Measurements from ENCODE around the gene GCSAM.
"Not testable (repeated sequence)": the region's sequence is repeated elsewhere in the genome, so short reads cannot be mapped to it uniquely, and the experiment has no call there.

GCSAM gene

DNA sequence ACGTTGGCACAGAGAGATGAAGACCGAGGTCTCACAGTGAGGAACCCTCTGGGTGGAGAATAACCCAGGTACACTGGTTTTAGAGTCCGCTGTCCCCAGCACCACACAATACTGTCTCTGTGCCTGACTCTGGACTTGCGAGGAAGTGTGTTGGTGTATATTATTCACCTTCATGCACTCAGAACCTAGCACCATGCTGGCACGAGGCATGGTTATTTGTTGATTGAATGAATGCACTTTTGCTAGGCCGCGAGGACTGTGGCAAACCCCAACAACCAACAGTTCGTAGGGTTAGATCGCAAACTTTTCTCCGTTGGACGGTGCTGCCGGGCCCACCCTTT is 47.3 kb downstream of the GCSAM start:
- no peaks in the 10 kb centered on the region for H3K9me3 ChIP-seq (ENCODE audit: control insufficient read depth, low read length)
- DNase-seq (ENCODE audit: low read depth): no peak
- no peaks in the 10 kb centered on the region for H3K36me3 ChIP-seq (ENCODE audit: control insufficient read depth, insufficient read depth, low read length, severe bottlenecking)
- H3K4me1 ChIP-seq (ENCODE audit: control insufficient read depth, insufficient read depth, low read length): peaks cover 7% of the 10 kb centered on the region
- H3K27me3 ChIP-seq (replicated peaks; ENCODE audit: control insufficient read depth, insufficient read depth, low read length): no peaks in the 10 kb centered on the region
- peak overlapping the region; percentile 83 for H3K4me3 ChIP-seq (ENCODE audit: low read length)
- H3K9ac ChIP-seq (ENCODE audit: low read length): peak overlapping the region; percentile 70

DNA sequence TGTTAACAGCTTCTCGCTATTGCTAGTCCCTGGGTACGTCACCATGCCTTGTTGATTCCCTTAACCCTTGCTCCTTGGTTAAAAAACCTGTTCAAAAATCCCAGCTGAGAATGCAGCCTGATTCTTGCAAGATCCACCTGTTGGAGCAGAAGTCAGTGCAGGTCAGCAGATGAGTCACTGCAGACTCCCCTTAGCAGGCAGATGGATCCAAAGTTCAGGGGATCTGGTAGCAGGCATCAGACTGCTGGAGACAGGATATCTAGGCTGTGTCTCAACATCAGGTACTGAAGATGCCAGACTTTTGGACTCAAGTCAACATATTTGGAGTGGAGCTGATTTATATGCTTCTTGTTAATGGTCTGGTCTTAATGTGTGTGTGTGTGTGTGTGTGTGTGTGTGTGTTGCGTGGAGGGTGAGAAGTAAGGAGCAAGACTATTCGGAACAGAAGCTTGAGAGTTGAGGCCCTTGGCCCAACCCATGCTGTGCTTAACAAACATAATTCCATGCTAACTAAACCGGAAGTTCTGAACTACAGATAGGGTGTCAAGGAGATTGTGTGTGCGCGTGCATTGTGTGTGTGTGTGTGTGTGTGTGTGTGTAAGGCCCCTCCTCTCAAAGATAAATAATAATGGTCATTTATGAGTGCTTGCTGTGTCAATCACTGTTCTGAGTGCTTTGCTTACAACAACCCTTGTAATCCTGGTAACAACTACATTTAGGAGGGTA is 47.9 kb downstream of the GCSAM start:
- H3K9ac ChIP-seq (ENCODE audit: low read length): no peak overlapping the region
- peaks cover 7% of the 10 kb centered on the region for H3K4me1 ChIP-seq (ENCODE audit: control insufficient read depth, insufficient read depth, low read length)
- no peaks in the 10 kb centered on the region for H3K27me3 ChIP-seq (replicated peaks; ENCODE audit: control insufficient read depth, insufficient read depth, low read length)
- no peaks in the 10 kb centered on the region for H3K9me3 ChIP-seq (ENCODE audit: control insufficient read depth, low read length)
- H3K4me3 ChIP-seq (ENCODE audit: low read length): no peak overlapping the region
- no peak for DNase-seq (ENCODE audit: low read depth)
- no peaks in the 10 kb centered on the region for H3K36me3 ChIP-seq (ENCODE audit: control insufficient read depth, insufficient read depth, low read length, severe bottlenecking)

DNA sequence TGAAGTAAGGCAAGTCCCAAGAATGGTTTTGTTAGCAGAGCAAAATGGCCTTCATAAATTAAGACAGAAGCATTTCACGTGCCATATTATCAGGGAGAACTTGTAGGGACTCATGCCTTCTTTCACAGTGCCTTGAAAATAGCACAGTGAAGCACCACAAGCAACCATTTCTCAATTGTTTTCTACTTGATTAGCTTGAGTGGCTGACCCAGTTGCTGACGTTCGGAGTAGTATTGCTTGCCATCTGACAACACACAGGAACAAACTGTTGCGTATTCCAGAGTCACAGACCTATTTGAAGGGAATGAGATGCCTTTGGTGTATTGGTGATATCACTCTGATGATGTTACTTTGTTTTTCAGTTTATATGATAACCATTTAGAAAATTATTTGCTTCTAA is 49.8 kb downstream of the GCSAM start:
- H3K9me3 ChIP-seq (ENCODE audit: control insufficient read depth, low read length): no peaks in the 10 kb centered on the region
- no peaks in the 10 kb centered on the region for H3K27me3 ChIP-seq (replicated peaks; ENCODE audit: control insufficient read depth, insufficient read depth, low read length)
- no peak overlapping the region for H3K9ac ChIP-seq (ENCODE audit: low read length)
- H3K4me3 ChIP-seq (ENCODE audit: low read length): no peak overlapping the region
- peaks cover 7% of the 10 kb centered on the region for H3K4me1 ChIP-seq (ENCODE audit: control insufficient read depth, insufficient read depth, low read length)
- DNase-seq (ENCODE audit: low read depth): no peak
- H3K36me3 ChIP-seq (ENCODE audit: control insufficient read depth, insufficient read depth, low read length, severe bottlenecking): no peaks in the 10 kb centered on the region

DNA sequence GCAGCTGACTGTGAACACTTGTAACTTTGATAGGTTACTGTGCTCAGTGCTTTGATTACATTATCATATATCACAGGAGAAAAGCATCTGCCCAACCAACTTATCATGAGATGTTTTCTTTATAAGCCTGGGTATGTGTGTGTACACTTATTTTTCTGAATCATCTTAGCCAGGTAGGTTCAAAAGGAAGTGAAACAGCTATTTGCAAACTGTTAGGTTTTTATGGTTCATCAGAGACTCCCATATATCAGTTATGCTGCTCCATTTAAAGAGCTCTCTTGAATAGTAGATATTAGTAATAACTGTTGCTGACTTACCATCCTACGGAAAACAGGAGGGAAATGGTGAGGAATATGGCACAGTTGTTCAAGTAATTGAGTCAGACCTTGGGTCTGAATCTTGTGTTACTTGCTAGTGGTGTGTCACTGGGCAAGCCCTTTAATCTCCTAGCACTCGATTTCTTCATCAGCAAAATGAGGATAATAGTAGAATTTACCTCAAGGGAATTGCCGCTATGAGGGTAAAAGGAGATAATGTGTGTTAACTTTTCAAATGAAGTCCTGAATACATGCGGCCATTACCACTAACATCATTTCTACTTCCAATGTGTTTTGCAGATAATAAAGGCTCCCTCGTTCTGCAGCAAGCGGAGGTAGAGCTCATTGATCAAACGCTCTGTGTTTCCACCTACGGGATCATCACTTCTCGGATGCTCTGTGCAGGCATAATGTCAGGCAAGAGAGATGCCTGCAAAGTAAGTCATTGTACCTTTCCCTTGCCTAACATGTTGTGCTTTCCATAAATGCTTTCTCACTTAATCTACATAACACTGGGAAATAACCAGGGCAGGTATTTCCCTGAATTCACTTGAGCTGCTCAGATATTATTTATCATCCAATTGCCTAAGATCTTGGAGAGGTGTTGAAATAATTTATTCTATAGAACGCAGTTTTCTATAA is 54.6 kb downstream of the GCSAM start:
- Histone ChIP-seq H3K9ac (ENCODE audit: low read length) (no peak overlapping the region), H3K9me3 (ENCODE audit: control insufficient read depth, low read length) (no peaks in the 10 kb centered on the region), H3K4me3 (ENCODE audit: low read length) (no peak overlapping the region), H3K36me3 (ENCODE audit: control insufficient read depth, insufficient read depth, low read length, severe bottlenecking) (no peaks in the 10 kb centered on the region), H3K4me1 (ENCODE audit: control insufficient read depth, insufficient read depth, low read length) (peaks cover 17% of the 10 kb centered on the region), H3K27me3 (replicated peaks; ENCODE audit: control insufficient read depth, insufficient read depth, low read length) (no peaks in the 10 kb centered on the region)
- no peak for DNase-seq (ENCODE audit: low read depth)

DNA sequence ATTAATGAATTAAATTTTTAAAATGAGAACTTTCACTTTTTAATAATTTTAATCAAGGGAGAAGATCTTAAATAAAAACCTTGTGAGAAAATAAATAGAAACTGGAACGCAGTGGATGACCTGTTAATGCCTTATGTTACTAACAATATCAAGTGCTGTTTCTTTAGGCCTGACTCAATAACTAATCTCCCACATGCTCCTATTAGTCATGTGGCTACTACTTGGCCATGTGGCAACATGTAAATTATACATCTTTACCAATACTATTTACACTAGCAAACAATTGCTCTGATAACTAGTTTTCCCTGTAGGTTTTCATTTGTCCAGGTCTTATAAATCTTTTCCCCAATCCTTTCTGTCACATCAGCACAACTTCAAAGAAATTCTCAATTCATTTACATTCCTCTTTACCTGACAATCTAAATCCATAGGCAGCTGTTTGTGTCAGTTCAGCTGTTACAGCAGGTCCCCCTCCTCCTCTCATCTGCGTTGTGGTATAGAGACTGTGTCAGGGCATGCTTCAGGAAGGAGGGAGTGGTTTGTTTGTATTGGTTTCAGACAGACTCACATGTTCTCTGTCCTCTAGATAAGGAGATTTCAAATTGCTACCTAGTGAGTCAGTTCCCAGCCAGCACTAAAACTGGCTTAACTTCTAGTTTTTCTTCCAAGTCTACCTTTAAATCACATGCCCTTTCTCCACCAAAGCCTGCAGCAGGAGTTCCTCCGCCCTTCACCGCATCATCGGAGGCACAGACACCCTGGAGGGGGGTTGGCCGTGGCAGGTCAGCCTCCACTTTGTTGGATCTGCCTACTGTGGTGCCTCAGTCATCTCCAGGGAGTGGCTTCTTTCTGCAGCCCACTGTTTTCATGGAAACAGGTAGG is 58.2 kb downstream of the GCSAM start:
- no peaks in the 10 kb centered on the region for H3K36me3 ChIP-seq (ENCODE audit: control insufficient read depth, insufficient read depth, low read length, severe bottlenecking)
- H3K4me1 ChIP-seq (ENCODE audit: control insufficient read depth, insufficient read depth, low read length): peaks cover 17% of the 10 kb centered on the region
- DNase-seq (ENCODE audit: low read depth): peak; percentile 79
- H3K27me3 ChIP-seq (replicated peaks; ENCODE audit: control insufficient read depth, insufficient read depth, low read length): no peaks in the 10 kb centered on the region
- peak overlapping the region; percentile 33 for H3K9ac ChIP-seq (ENCODE audit: low read length)
- peak overlapping the region; percentile 19 for H3K4me3 ChIP-seq (ENCODE audit: low read length)
- no peaks in the 10 kb centered on the region for H3K9me3 ChIP-seq (ENCODE audit: control insufficient read depth, low read length)

DNA sequence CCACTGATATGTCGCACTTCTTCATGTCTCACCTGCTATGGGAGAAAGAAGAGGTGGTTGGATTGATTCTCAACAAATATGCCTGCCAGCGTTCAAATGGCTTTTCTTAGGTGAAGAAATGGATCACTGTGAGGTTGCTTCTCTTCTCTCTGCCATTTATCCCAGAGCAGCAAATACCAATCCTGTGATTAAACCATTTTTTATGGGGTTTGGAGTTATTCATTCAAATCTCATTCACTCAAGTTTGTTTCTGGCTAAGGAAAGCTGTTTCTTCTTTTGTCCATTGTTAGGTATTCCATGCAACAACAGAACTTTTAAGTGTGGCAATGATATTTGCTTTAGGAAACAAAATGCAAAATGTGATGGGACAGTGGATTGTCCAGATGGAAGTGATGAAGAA is 59.0 kb downstream of the GCSAM start:
- Histone ChIP-seq H3K4me1 (ENCODE audit: control insufficient read depth, insufficient read depth, low read length) (peaks cover 17% of the 10 kb centered on the region), H3K9me3 (ENCODE audit: control insufficient read depth, low read length) (no peaks in the 10 kb centered on the region), H3K4me3 (ENCODE audit: low read length) (no peak overlapping the region), H3K36me3 (ENCODE audit: control insufficient read depth, insufficient read depth, low read length, severe bottlenecking) (no peaks in the 10 kb centered on the region), H3K9ac (ENCODE audit: low read length) (no peak overlapping the region), H3K27me3 (replicated peaks; ENCODE audit: control insufficient read depth, insufficient read depth, low read length) (no peaks in the 10 kb centered on the region)
- DNase-seq (ENCODE audit: low read depth): peak; percentile 27

DNA sequence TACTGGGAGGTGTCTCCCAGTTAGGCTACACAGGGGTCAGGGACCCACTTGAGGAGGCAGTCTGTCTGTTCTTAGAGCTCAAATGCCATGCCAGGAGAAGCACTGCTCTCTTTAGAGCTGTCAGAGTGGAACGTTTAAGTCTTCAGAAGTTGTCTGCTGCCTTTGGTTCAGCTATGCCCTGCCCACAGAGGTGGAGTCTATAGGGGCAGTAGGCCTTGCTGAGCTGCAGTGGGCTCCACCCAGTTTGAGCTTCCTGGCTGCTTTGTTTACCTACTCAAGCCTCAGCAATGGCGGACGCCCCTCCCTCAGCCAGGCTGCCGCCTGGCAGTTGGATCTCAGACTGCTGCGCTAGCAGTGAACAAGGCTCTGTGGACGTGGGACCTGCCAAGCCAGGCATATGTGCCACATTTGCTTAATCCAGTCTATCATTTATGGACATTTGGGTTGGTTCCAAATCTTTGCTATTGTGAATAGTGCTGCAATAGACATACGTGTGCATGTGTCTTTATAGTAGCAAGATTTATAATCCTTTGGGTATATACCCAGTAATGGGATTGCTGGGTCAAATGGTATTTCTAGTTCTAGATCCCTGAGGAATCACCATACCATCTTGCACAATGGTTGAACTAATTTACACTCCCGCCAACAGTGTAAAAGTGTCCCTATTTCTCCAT is 60.5 kb downstream of the GCSAM start:
- DNase-seq (ENCODE audit: low read depth); H3K27me3 ChIP-seq (replicated peaks; ENCODE audit: control insufficient read depth, insufficient read depth, low read length); H3K9me3 ChIP-seq (ENCODE audit: control insufficient read depth, low read length); H3K36me3 ChIP-seq (ENCODE audit: control insufficient read depth, insufficient read depth, low read length, severe bottlenecking); H3K9ac ChIP-seq (ENCODE audit: low read length); H3K4me3 ChIP-seq (ENCODE audit: low read length): not testable (repeated sequence)
- peaks cover 17% of the 10 kb centered on the region for H3K4me1 ChIP-seq (ENCODE audit: control insufficient read depth, insufficient read depth, low read length)

Measured in adipocyte (in vitro differentiated cells).